Retinal pigment epithelial cell (primary cell): Measurements from ENCODE around the gene RILP.
A peak's percentile ranks its signal among the peaks of the same experiment; 100 is the strongest.

Experiments
- DNase-seq: peaks from one replicate; pipeline ENCODE4 v3.0.0-alpha.2; 2010; ENCODE audit warnings: low read depth
- H3K4me3 ChIP-seq: 2 replicates; pipeline ENCODE4 v1.5.1; 2011; ENCODE audit warnings: mild to moderate bottlenecking, low read length, control low read depth, moderate library complexity
- TF ChIP-seq, protein P1 (sequence below): conservative IDR thresholded peaks from 2 replicates; pipeline ENCODE4 v1.5.1; 2011; ENCODE audit warnings: low read depth, low read length, control low read depth, inconsistent platforms

The RILP gene

DNA sequence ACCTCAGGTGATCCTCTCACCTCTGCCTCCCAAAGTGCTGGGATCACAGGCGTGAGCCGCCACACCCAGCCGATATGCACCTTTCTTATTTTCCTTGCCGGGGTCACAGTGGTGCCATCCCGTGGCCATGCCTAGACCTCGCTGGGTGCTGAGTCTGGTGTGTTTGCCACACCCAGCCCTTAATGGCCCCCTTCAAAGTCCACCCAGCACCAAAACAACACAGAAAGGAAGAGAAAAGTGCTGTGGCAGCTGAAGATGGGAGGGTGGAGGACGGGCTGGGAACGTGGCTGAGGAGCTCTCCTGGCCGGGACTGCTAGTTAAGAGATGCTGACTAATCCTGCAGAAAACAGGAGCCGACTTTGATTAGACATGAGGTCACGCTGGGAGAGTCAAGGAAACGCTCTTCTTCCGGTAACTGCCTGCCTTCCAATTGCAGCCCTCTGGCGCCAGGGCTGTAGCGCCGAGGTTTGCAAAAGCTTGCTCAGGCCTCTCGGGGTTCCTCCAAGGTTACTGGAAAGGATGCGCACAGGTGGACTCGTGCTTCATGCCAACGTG, 32.0 kb downstream of the RILP start:
- no peak overlapping the region for H3K4me3 ChIP-seq
- TF ChIP-seq, protein P1, sequence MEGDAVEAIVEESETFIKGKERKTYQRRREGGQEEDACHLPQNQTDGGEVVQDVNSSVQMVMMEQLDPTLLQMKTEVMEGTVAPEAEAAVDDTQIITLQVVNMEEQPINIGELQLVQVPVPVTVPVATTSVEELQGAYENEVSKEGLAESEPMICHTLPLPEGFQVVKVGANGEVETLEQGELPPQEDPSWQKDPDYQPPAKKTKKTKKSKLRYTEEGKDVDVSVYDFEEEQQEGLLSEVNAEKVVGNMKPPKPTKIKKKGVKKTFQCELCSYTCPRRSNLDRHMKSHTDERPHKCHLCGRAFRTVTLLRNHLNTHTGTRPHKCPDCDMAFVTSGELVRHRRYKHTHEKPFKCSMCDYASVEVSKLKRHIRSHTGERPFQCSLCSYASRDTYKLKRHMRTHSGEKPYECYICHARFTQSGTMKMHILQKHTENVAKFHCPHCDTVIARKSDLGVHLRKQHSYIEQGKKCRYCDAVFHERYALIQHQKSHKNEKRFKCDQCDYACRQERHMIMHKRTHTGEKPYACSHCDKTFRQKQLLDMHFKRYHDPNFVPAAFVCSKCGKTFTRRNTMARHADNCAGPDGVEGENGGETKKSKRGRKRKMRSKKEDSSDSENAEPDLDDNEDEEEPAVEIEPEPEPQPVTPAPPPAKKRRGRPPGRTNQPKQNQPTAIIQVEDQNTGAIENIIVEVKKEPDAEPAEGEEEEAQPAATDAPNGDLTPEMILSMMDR: no peak
- DNase-seq: peak; percentile 31

GRCh38 chr17:1616101-1616500, 33.6 kb downstream of the RILP start:
- TF ChIP-seq, protein P1: no peak
- DNase-seq: no peak
- H3K4me3 ChIP-seq: no peak overlapping the region

DNA sequence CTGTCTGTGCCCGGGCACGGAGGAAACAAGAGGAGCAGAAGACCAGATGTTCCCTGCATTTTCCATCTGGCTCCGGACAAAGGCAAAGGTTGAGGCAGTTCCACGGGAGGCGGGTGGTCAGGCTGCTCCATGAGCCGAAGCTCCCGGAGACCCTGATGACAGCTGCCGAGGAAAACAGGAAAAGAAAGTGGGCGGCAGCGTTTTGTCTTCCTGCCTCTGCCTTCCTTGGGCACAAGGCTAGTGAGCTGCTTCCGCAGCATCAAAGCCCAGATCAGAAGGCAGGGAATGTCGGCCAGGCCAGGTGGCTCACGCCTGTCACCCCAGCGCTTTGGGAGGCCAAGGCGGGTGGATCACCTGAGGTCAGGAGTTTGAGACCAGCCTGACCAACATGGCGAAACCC, 37.3 kb downstream of the RILP start:
- H3K4me3 ChIP-seq: no peak overlapping the region
- TF ChIP-seq, protein P1: no peak
- no peak for DNase-seq

GRCh38 chr17:1611715-1612114, 38.0 kb downstream of the RILP start:
- TF ChIP-seq, protein P1: no peak
- no peak overlapping the region for H3K4me3 ChIP-seq
- no peak for DNase-seq

DNA sequence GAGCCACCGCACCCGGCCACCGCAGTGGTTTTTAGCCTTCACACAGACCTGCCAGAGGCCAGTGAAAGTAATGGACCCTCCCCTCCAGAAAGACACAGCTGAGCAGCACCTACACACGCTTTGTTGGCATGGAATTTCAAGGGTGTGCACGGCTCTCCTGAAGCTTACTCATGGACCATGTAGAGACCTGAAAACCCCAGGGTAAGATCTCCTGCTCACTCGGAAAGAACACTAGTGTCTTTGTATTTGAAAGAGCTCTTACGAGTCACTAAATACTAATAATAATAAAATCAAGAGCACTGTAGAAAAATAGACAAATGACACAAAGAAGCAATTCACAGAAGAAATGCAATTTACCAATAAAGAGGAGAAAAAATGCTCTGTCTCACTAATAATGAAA, 41.0 kb downstream of the RILP start:
- TF ChIP-seq, protein P1: no peak
- no peak overlapping the region for H3K4me3 ChIP-seq
- no peak for DNase-seq

DNA sequence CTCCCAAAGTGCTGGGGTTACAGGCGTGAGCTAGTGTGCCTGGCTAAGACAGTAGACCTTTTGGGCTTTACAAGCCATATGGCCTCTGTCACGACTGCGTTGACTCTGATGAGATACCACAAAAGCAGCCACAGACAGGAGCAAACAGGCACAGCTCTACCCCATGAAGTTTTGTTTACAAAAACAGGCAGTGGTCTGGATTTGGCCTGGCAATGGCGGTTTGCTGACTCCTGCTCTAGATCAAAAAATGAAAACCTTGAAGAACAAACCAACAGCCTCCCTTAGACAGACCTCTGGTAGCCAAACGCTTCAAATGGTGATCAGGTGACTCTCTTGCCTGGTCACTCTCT, 41.7 kb downstream of the RILP start:
- H3K4me3 ChIP-seq: no peak overlapping the region
- TF ChIP-seq, protein P1: no peak
- no peak for DNase-seq

DNA sequence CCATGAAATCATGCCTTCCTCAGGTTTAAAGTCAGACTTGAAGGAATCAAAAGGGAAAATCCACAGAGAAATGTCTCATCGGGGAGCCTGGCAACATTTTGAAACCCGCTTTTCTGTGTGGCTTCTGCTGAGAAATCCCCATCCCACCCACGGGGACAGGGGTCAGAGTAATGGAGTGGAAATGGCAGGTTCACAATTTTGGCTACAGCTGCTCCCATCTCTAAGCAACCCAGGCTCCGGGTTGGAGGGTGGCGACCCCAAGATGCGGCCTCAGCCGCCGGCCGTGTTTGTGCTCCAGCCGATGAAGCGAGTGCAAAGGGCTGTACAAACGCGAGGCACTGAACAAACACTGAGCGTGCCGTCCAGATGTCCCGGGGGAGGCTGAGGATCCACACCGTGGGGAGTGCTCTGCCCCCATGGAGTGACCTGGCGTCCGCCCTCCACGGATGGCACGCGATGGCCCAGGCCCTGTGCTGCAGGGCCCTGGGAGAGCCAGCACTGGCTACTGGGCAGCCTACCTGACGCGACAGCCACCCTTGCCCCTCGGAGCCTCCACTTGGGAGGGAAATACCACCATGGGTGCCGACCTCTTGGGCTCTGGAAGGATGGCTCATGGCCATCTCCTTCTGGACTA, 43.2 kb downstream of the RILP start:
- H3K4me3 ChIP-seq: no peak overlapping the region
- no peak for DNase-seq
- TF ChIP-seq, protein P1: no peak
